GM23338 (cell line): ENCODE results near the gene H1-8. TPM values are rescaled to one million over a fixed set of nuclear protein-coding genes. Genes with fewer than 3 reads are reported as not detected.

Experiments
- ATAC-seq: fragments of 200-7000 bp; cut with Tn5 transposase; 3 replicates; pipeline ENCODE4 v1.9.1; 2020
- DNase-seq: peaks from one replicate; pipeline ENCODE4 v3.0.0-alpha.2; 2015; ENCODE audit warnings: low spot score
- H2AFZ ChIP-seq: fragments of 200-600 bp; sonication (generic); 2 replicates; pipeline ENCODE4 v1.8.0; 2016; ENCODE audit warnings: antibody characterized with exemption, mild to moderate bottlenecking, moderate library complexity
- H3F3A ChIP-seq: fragments of 200-600 bp; sonication (generic); replicated peaks from 2 replicates; pipeline ENCODE4 v1.8.0; 2017; ENCODE audit warnings: antibody characterized with exemption, mixed run types, low read depth
- H3K27ac ChIP-seq: fragments of 200-600 bp; sonication (generic); 2 replicates; pipeline ENCODE4 v1.6.1; 2016; ENCODE audit warnings: low read depth
- H3K27me3 ChIP-seq: fragments of 200-600 bp; sonication (generic); 2 replicates; pipeline ENCODE4 v1.8.0; 2016; ENCODE audit warnings: mild to moderate bottlenecking, mixed run types, moderate library complexity; ENCODE audit not compliant: insufficient read depth
- H3K36me3 ChIP-seq: fragments of 200-600 bp; sonication (generic); 2 replicates; pipeline ENCODE4 v1.8.0; 2016; ENCODE audit warnings: mild to moderate bottlenecking; ENCODE audit not compliant: insufficient read depth
- H3K4me1 ChIP-seq: fragments of 200-600 bp; sonication (generic); 2 replicates; pipeline ENCODE4 v1.8.0; 2016; ENCODE audit warnings: mild to moderate bottlenecking, moderate library complexity; ENCODE audit not compliant: insufficient read depth
- H3K4me2 ChIP-seq: fragments of 200-600 bp; sonication (generic); 2 replicates; pipeline ENCODE4 v1.7.1; 2017; ENCODE audit warnings: mixed run types
- H3K4me3 ChIP-seq: fragments of 200-600 bp; sonication (generic); 2 replicates; pipeline ENCODE4 v1.6.1; 2016; ENCODE audit warnings: mixed run types
- H3K79me2 ChIP-seq: fragments of 200-600 bp; sonication (generic); replicated peaks from 2 replicates; pipeline ENCODE4 v1.8.0; 2017; ENCODE audit warnings: mild to moderate bottlenecking; ENCODE audit not compliant: insufficient read depth
- H3K9me2 ChIP-seq: fragments of 200-600 bp; sonication (generic); 2 replicates; pipeline ENCODE4 v1.8.0; 2017; ENCODE audit not compliant: insufficient read depth
- H4K20me1 ChIP-seq: fragments of 200-600 bp; sonication (generic); replicated peaks from 2 replicates; pipeline ENCODE4 v1.8.0; 2017; ENCODE audit warnings: mild to moderate bottlenecking; ENCODE audit not compliant: insufficient read depth
- H3K27ac Mint-ChIP-seq: 2 replicates; pipeline ENCODE4 v1.8.0; 2020; ENCODE audit warnings: inconsistent platforms, mild to moderate bottlenecking, moderate library complexity, mixed read lengths
- H3K27me3 Mint-ChIP-seq: 3 replicates; pipeline ENCODE4 v1.8.0; 2022; ENCODE audit warnings: low read depth, mild to moderate bottlenecking, moderate library complexity, mixed read lengths, inconsistent platforms; ENCODE audit not compliant: insufficient read depth, poor library complexity
- H3K36me3 Mint-ChIP-seq: 3 replicates; pipeline ENCODE4 v1.8.0; 2021; ENCODE audit warnings: low read depth, mild to moderate bottlenecking, inconsistent platforms, moderate library complexity, mixed read lengths
- H3K4me1 Mint-ChIP-seq: 3 replicates; pipeline ENCODE4 v1.8.0; 2020; ENCODE audit warnings: mild to moderate bottlenecking, inconsistent platforms, mixed read lengths
- H3K4me3 Mint-ChIP-seq: 3 replicates; pipeline ENCODE4 v1.8.0; 2021; ENCODE audit warnings: moderate library complexity, mild to moderate bottlenecking, inconsistent platforms, mixed read lengths
- H3K9me3 Mint-ChIP-seq: 3 replicates; pipeline ENCODE4 v1.8.0; 2020; ENCODE audit warnings: moderate library complexity, mild to moderate bottlenecking, inconsistent platforms, mixed read lengths
- CREB1 ChIP-seq: fragments of 250-450 bp; sonication (Bioruptor Pico); IDR thresholded peaks from 2 replicates; pipeline ENCODE4 v1.5.0; 2020; ENCODE audit warnings: low read depth, mild to moderate bottlenecking, moderate library complexity
- EZH2 ChIP-seq: fragments of 200-600 bp; sonication (generic); IDR thresholded peaks from one replicate; pipeline ENCODE4 v1.8.0; 2017; ENCODE audit warnings: antibody characterized with exemption, mild to moderate bottlenecking, low read depth; ENCODE audit not compliant: unreplicated experiment
- EZH2phosphoT487 ChIP-seq: fragments of 200-600 bp; sonication (generic); IDR thresholded peaks from one replicate; pipeline ENCODE4 v1.8.1; 2018; ENCODE audit warnings: antibody characterized with exemption; ENCODE audit not compliant: unreplicated experiment
- JUNB ChIP-seq: IDR thresholded peaks from one replicate; pipeline ENCODE4 v1.6.1; 2016; ENCODE audit warnings: antibody characterized with exemption; ENCODE audit not compliant: unreplicated experiment
- NANOG ChIP-seq: IDR thresholded peaks from 2 replicates; pipeline ENCODE4 v1.6.1; 2016; ENCODE audit warnings: antibody characterized with exemption, borderline replicate concordance
- POLR2AphosphoS5 ChIP-seq: IDR thresholded peaks from 2 replicates; pipeline ENCODE4 v1.6.1; 2016; ENCODE audit warnings: antibody characterized with exemption, low read depth
- STAT1 ChIP-seq: IDR thresholded peaks from one replicate; pipeline ENCODE4 v1.6.1; 2016; ENCODE audit warnings: antibody characterized with exemption; ENCODE audit not compliant: unreplicated experiment
- ZNF114 ChIP-seq: fragments of 250-450 bp; sonication (Bioruptor Pico); IDR thresholded peaks from 2 replicates; pipeline ENCODE4 v1.5.0; 2020; ENCODE audit warnings: mild to moderate bottlenecking, moderate library complexity
- ZNF331 ChIP-seq: fragments of 250-450 bp; sonication (Bioruptor Pico); IDR thresholded peaks from 2 replicates; pipeline ENCODE4 v1.5.0; 2020; ENCODE audit warnings: low read depth, mild to moderate bottlenecking, moderate library complexity
- polyA plus RNA-seq: library from polyadenylated mRNA; unstranded; fragments of >200 nt; fragmentation: Nextera tagmentation; extraction: Ambion mirVana; gene quantifications from 2 replicates; pipeline ENCODE4 v1.2.1, GENCODE V29; 2016
- total RNA-seq: library from RNA; depleted of rRNA; stranded (reverse); fragments of >200 nt; shearing (Covaris generic); gene quantifications from 2 replicates; pipeline ENCODE4 v1.2.3, GENCODE V29; 2014
- TF ChIP-seq, protein P1 (sequence below): fragments of 250-450 bp; sonication (Bioruptor Pico); IDR thresholded peaks from 2 replicates; pipeline ENCODE4 v1.5.0; 2020; ENCODE audit warnings: mild to moderate bottlenecking, moderate library complexity
- TF ChIP-seq, protein P2 (sequence below): IDR thresholded peaks from one replicate; pipeline ENCODE4 v1.6.1; 2018; ENCODE audit warnings: antibody characterized with exemption; ENCODE audit not compliant: unreplicated experiment
- TF ChIP-seq, protein P3 (sequence below): IDR thresholded peaks from 2 replicates; pipeline ENCODE4 v1.6.1; 2016; ENCODE audit warnings: antibody characterized with exemption
- TF ChIP-seq, protein P4 (sequence below), 2 experiments: fragments of 200-600 bp in 1 of 2; sonication (generic) in 1 of 2; conservative IDR thresholded peaks; 2 replicates each; pipeline versions ENCODE4 v1.5.1 to v1.6.1; 2016 to 2017; ENCODE audit warnings: antibody characterized with exemption in 2 of 2, low read depth in 2 of 2, mild to moderate bottlenecking in 2 of 2, moderate library complexity in 1 of 2

The H1-8 gene
- total and polyA plus RNA-seq, 2 experiments from 2014 or later = not detected

DNA sequence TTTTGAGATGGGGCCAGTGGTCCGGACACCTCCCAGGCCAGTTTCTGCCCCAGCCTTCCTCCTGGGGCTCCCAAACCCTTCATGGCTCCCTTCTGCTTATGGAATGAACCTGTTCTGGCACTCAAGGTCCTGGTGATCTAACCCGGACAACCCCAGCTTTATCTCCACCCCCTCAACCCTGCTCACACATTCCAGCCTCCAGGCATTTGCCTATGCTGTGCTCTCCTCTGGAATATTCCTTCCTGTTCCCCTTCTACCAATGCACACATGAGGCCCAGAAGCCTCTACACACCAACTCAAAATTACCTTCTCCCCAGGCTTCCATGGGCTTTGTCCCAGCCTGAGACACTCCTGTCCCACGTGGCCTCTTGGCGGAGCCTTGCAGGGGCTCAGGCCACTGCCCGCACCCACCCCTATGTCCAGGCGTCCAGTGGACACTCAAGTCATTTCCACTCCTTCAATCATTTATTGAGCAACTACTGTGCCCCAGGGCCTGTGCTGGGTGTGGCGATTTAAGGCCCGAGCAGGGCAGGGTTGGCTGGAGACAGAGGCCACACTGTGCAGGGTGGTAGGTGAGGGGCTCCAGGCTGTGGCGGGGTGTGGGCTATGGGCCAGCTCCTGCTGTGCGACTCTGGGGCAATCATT, 44.7 kb downstream of the H1-8 start:
- H3K9me2 ChIP-seq = no peaks in the 10 kb centered on the region
- H3K27me3 ChIP-seq = no peaks in the 10 kb centered on the region
- peaks cover 27% of the 10 kb centered on the region for H3K4me1 Mint-ChIP-seq
- H3K36me3 ChIP-seq = no peaks in the 10 kb centered on the region
- H3K4me1 ChIP-seq = peaks cover 28% of the 10 kb centered on the region
- H3K36me3 Mint-ChIP-seq = no peaks in the 10 kb centered on the region; the same call in 2 of the 3 replicates
- H3K4me3 Mint-ChIP-seq = no peak overlapping the region; the same call in 2 of the 3 replicates
- 0 out of 2 replicates have a peak, but pooled peaks cover 3% of the 10 kb centered on the region for H3F3A ChIP-seq
- ATAC-seq = no peak
- H3K4me2 ChIP-seq = no peak overlapping the region
- H3K4me3 ChIP-seq = no peak overlapping the region
- no peak overlapping the region for H2AFZ ChIP-seq
- no peak for DNase-seq
- H3K27ac Mint-ChIP-seq = peak overlapping the region; percentile 50; the same call in 1 of the 2 replicates
- TF ChIP-seq, protein P1, sequence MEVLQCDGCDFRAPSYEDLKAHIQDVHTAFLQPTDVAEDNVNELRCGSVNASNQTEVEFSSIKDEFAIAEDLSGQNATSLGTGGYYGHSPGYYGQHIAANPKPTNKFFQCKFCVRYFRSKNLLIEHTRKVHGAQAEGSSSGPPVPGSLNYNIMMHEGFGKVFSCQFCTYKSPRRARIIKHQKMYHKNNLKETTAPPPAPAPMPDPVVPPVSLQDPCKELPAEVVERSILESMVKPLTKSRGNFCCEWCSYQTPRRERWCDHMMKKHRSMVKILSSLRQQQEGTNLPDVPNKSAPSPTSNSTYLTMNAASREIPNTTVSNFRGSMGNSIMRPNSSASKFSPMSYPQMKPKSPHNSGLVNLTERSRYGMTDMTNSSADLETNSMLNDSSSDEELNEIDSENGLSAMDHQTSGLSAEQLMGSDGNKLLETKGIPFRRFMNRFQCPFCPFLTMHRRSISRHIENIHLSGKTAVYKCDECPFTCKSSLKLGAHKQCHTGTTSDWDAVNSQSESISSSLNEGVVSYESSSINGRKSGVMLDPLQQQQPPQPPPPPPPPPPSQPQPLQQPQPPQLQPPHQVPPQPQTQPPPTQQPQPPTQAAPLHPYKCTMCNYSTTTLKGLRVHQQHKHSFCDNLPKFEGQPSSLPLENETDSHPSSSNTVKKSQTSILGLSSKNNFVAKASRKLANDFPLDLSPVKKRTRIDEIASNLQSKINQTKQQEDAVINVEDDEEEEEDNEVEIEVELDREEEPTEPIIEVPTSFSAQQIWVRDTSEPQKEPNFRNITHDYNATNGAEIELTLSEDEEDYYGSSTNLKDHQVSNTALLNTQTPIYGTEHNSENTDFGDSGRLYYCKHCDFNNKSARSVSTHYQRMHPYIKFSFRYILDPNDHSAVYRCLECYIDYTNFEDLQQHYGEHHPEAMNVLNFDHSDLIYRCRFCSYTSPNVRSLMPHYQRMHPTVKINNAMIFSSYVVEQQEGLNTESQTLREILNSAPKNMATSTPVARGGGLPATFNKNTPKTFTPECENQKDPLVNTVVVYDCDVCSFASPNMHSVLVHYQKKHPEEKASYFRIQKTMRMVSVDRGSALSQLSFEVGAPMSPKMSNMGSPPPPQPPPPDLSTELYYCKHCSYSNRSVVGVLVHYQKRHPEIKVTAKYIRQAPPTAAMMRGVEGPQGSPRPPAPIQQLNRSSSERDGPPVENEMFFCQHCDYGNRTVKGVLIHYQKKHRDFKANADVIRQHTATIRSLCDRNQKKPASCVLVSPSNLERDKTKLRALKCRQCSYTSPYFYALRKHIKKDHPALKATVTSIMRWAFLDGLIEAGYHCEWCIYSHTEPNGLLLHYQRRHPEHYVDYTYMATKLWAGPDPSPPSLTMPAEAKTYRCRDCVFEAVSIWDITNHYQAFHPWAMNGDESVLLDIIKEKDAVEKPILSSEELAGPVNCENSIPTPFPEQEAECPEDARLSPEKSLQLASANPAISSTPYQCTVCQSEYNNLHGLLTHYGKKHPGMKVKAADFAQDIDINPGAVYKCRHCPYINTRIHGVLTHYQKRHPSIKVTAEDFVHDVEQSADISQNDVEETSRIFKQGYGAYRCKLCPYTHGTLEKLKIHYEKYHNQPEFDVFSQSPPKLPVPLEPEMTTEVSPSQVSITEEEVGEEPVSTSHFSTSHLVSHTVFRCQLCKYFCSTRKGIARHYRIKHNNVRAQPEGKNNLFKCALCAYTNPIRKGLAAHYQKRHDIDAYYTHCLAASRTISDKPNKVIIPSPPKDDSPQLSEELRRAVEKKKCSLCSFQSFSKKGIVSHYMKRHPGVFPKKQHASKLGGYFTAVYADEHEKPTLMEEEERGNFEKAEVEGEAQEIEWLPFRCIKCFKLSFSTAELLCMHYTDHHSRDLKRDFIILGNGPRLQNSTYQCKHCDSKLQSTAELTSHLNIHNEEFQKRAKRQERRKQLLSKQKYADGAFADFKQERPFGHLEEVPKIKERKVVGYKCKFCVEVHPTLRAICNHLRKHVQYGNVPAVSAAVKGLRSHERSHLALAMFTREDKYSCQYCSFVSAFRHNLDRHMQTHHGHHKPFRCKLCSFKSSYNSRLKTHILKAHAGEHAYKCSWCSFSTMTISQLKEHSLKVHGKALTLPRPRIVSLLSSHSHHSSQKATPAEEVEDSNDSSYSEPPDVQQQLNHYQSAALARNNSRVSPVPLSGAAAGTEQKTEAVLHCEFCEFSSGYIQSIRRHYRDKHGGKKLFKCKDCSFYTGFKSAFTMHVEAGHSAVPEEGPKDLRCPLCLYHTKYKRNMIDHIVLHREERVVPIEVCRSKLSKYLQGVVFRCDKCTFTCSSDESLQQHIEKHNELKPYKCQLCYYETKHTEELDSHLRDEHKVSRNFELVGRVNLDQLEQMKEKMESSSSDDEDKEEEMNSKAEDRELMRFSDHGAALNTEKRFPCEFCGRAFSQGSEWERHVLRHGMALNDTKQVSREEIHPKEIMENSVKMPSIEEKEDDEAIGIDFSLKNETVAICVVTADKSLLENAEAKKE (CRISPR knock-in tag) = no peak
- TF ChIP-seq, protein P2, sequence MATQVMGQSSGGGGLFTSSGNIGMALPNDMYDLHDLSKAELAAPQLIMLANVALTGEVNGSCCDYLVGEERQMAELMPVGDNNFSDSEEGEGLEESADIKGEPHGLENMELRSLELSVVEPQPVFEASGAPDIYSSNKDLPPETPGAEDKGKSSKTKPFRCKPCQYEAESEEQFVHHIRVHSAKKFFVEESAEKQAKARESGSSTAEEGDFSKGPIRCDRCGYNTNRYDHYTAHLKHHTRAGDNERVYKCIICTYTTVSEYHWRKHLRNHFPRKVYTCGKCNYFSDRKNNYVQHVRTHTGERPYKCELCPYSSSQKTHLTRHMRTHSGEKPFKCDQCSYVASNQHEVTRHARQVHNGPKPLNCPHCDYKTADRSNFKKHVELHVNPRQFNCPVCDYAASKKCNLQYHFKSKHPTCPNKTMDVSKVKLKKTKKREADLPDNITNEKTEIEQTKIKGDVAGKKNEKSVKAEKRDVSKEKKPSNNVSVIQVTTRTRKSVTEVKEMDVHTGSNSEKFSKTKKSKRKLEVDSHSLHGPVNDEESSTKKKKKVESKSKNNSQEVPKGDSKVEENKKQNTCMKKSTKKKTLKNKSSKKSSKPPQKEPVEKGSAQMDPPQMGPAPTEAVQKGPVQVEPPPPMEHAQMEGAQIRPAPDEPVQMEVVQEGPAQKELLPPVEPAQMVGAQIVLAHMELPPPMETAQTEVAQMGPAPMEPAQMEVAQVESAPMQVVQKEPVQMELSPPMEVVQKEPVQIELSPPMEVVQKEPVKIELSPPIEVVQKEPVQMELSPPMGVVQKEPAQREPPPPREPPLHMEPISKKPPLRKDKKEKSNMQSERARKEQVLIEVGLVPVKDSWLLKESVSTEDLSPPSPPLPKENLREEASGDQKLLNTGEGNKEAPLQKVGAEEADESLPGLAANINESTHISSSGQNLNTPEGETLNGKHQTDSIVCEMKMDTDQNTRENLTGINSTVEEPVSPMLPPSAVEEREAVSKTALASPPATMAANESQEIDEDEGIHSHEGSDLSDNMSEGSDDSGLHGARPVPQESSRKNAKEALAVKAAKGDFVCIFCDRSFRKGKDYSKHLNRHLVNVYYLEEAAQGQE = no peak
- TF ChIP-seq, protein P3, sequence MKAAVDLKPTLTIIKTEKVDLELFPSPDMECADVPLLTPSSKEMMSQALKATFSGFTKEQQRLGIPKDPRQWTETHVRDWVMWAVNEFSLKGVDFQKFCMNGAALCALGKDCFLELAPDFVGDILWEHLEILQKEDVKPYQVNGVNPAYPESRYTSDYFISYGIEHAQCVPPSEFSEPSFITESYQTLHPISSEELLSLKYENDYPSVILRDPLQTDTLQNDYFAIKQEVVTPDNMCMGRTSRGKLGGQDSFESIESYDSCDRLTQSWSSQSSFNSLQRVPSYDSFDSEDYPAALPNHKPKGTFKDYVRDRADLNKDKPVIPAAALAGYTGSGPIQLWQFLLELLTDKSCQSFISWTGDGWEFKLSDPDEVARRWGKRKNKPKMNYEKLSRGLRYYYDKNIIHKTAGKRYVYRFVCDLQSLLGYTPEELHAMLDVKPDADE = no peak
- TF ChIP-seq EZH2phosphoT487 (no peak), STAT1 (no peak), POLR2AphosphoS5 (no peak), ZNF114 (CRISPR knock-in tag) (no peak), EZH2 (no peak), ZNF331 (CRISPR knock-in tag) (no peak), JUNB (no peak), NANOG (no peak), CREB1 (CRISPR knock-in tag) (no peak)
- TF ChIP-seq, protein P4, sequence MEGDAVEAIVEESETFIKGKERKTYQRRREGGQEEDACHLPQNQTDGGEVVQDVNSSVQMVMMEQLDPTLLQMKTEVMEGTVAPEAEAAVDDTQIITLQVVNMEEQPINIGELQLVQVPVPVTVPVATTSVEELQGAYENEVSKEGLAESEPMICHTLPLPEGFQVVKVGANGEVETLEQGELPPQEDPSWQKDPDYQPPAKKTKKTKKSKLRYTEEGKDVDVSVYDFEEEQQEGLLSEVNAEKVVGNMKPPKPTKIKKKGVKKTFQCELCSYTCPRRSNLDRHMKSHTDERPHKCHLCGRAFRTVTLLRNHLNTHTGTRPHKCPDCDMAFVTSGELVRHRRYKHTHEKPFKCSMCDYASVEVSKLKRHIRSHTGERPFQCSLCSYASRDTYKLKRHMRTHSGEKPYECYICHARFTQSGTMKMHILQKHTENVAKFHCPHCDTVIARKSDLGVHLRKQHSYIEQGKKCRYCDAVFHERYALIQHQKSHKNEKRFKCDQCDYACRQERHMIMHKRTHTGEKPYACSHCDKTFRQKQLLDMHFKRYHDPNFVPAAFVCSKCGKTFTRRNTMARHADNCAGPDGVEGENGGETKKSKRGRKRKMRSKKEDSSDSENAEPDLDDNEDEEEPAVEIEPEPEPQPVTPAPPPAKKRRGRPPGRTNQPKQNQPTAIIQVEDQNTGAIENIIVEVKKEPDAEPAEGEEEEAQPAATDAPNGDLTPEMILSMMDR (conservative IDR thresholded peaks at IDR 0.05; ENCODE audit: low read depth in 2 of 2) = no peak
- H4K20me1 ChIP-seq = no peaks in the 10 kb centered on the region
- H3K9me3 Mint-ChIP-seq = no peaks in the 10 kb centered on the region
- no peaks in the 10 kb centered on the region for H3K79me2 ChIP-seq
- peaks cover 12% of the 10 kb centered on the region for H3K27me3 Mint-ChIP-seq
- no peak overlapping the region for H3K27ac ChIP-seq
